Upper lobe of left lung (tissue), 4 donors: ENCODE results near the gene CD44.

Experiments used
- EP300 ChIP-seq, 4 donors: sonication (generic); formaldehyde crosslinking; IDR thresholded peaks; one replicate each; pipeline ENCODE4 v1.5.1; 2017; ENCODE audit warnings: antibody characterized with exemption in 4 of 4, control low read depth in 2 of 4
- POLR2A ChIP-seq, 4 donors: fragments of 450-650 bp; IDR thresholded peaks; one replicate each; pipeline ENCODE4 v1.5.1; 2016 to 2017; ENCODE audit warnings: antibody characterized with exemption in 4 of 4, mild to moderate bottlenecking in 2 of 4
- POLR2AphosphoS5 ChIP-seq, 2 donors: sonication (generic); formaldehyde crosslinking; IDR thresholded peaks; one replicate each; pipeline ENCODE4 v1.5.1; 2017; ENCODE audit warnings: antibody characterized with exemption in 2 of 2
- TF ChIP-seq, protein P1 (sequence below), 6 experiments: fragments of 450-650 bp in 4 of 6; fragments of 200-600 bp in 2 of 6; sonication (generic) in 2 of 6; IDR thresholded peaks; one replicate each; pipeline ENCODE4 v1.5.1; 2016 to 2019; ENCODE audit warnings: antibody characterized with exemption in 6 of 6

DNA sequence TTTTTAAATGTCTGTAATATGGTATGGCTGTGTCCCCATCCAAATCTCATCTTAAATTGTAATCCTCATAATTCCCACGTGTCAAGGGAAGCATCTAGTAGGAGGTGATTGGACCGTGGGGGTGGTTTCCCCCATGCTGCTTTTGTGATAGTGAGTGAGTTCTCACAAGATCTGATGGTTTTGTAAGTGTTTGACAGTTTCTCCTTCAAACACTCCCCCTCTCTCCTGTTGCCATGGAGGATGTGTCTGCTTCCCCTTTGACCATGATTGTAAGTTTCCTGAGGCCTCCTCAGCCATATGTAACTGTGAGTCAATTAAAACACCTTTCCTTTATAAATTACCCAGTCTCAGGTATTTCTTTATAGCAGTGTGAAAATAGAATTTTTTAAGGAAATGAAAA, 31.1 kb upstream of the CD44 start:
- TF ChIP-seq POLR2A (IDR thresholded peaks at IDR 0.05) = no peak
- TF ChIP-seq, protein P1, sequence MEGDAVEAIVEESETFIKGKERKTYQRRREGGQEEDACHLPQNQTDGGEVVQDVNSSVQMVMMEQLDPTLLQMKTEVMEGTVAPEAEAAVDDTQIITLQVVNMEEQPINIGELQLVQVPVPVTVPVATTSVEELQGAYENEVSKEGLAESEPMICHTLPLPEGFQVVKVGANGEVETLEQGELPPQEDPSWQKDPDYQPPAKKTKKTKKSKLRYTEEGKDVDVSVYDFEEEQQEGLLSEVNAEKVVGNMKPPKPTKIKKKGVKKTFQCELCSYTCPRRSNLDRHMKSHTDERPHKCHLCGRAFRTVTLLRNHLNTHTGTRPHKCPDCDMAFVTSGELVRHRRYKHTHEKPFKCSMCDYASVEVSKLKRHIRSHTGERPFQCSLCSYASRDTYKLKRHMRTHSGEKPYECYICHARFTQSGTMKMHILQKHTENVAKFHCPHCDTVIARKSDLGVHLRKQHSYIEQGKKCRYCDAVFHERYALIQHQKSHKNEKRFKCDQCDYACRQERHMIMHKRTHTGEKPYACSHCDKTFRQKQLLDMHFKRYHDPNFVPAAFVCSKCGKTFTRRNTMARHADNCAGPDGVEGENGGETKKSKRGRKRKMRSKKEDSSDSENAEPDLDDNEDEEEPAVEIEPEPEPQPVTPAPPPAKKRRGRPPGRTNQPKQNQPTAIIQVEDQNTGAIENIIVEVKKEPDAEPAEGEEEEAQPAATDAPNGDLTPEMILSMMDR (IDR thresholded peaks at IDR 0.05) = no peak
- no peak for TF ChIP-seq POLR2AphosphoS5 (IDR thresholded peaks at IDR 0.05)
- TF ChIP-seq EP300 (IDR thresholded peaks at IDR 0.05) = no peak
